HCT116 (cell line): ENCODE data around the gene RUNDC3A. TPM values are rescaled to one million over a fixed set of nuclear protein-coding genes. Genes with fewer than 3 reads are reported as not detected.

Experiments used
- ATAC-seq: fragments of 200-7000 bp; cut with Tn5 transposase; 2 replicates; pipeline ENCODE4 v1.9.1; 2020; ENCODE audit warnings: mild to moderate bottlenecking, moderate library complexity
- BruUV-seq: library from RNA; stranded (reverse); fragments of 400-500 nt; replicated peaks from 2 replicates; lab custom pipeline; 2021; lab: Mats Ljungman, UMichigan
- CTCF ChIA-PET: fragments of 300-600 bp; sonication (Branson Sonifier 250); formaldehyde crosslinking; loops from one replicate; lab custom pipeline; 2021; ENCODE audit warnings: antibody characterized with exemption; lab: Charles Lee
- POLR2A ChIA-PET: fragments of 300-600, 350-600 bp; sonication (Branson Sonifier 250); formaldehyde crosslinking; loops from one replicate; lab custom pipeline; 2021; ENCODE audit warnings: antibody characterized with exemption; lab: Charles Lee
- RAD21 ChIA-PET, 2 experiments: fragments of 300-600 bp; sonication (Branson Sonifier 250); formaldehyde crosslinking; loops; one replicate each; lab custom pipeline; 2023; ENCODE audit warnings: low total read pairs in 2 of 2; ENCODE audit not compliant: uncharacterized antibody in 2 of 2, unreplicated experiment in 2 of 2, low non-redundant PET in 1 of 2; lab: Charles Lee
- DNase-seq: peaks from one replicate; pipeline ENCODE4 v3.0.0-alpha.2; 2010; ENCODE audit warnings: low read depth, low spot score
- H2AFZ ChIP-seq: fragments of 200-600 bp; shearing (Covaris generic), sonication (generic); 2 replicates; pipeline ENCODE4 v1.6.1; 2017; ENCODE audit warnings: low read depth, mixed run types, mixed read lengths, antibody characterized with exemption, low read length; ENCODE audit not compliant: poor library complexity, severe bottlenecking
- H3K27ac ChIP-seq: 2 replicates; pipeline ENCODE4 v1.5.1; 2012; ENCODE audit warnings: low read depth, low read length
- H3K27me3 ChIP-seq: fragments of 200-600 bp; sonication (generic); 2 replicates; pipeline ENCODE4 v1.6.1; 2016; ENCODE audit warnings: mixed run types, low read length, mixed read lengths; ENCODE audit not compliant: insufficient read depth
- H3K36me3 ChIP-seq, 2 experiments: fragments of 200-500 bp in 1 of 2; fragments of 200-600 bp in 1 of 2; sonication (Bioruptor generic) in 1 of 2; sonication (generic) in 1 of 2; 2 replicates each; pipeline versions ENCODE4 v1.5.1 to v1.6.1; 2014 to 2016; ENCODE audit warnings: low read length in 2 of 2, inconsistent platforms in 1 of 2, mixed read lengths in 1 of 2, mixed run types in 1 of 2; ENCODE audit not compliant: insufficient read depth in 2 of 2, control insufficient read depth in 1 of 2
- H3K4me1 ChIP-seq, 2 experiments: fragments of 200-600 bp in 1 of 2; sonication (generic) in 1 of 2; 2 replicates each; pipeline versions ENCODE4 v1.5.1 to v1.6.1; 2012 to 2017; ENCODE audit warnings: low read length in 2 of 2, inconsistent platforms in 1 of 2, mild to moderate bottlenecking in 1 of 2, mixed read lengths in 1 of 2, mixed run types in 1 of 2, moderate library complexity in 1 of 2; ENCODE audit not compliant: insufficient read depth in 2 of 2, control insufficient read depth in 1 of 2
- H3K4me2 ChIP-seq: fragments of 200-600 bp; sonication (generic); 2 replicates; pipeline ENCODE4 v1.6.1; 2017; ENCODE audit warnings: mixed run types, low read length, mixed read lengths
- H3K4me3 ChIP-seq, 2 experiments: fragments of 200-600 bp in 1 of 2; sonication (generic) in 1 of 2; replicated peaks in 1 of 2; 2 replicates each; pipeline ENCODE4 v1.5.1; 2011 to 2016; ENCODE audit warnings: low read length in 2 of 2, control low read depth in 1 of 2, low read depth in 1 of 2, mild to moderate bottlenecking in 1 of 2, mixed read lengths in 1 of 2, mixed run types in 1 of 2
- H3K79me2 ChIP-seq: fragments of 200-600 bp; sonication (generic); 2 replicates; pipeline ENCODE4 v1.6.1; 2017; ENCODE audit warnings: mild to moderate bottlenecking, mixed run types, low read length, moderate library complexity, mixed read lengths; ENCODE audit not compliant: insufficient read depth
- H3K9ac ChIP-seq: fragments of 200-600 bp; sonication (generic); 2 replicates; pipeline ENCODE4 v1.6.1; 2016; ENCODE audit warnings: low read length, mixed read lengths
- H3K9me2 ChIP-seq: fragments of 200-600 bp; sonication (generic), shearing (Covaris generic); 2 replicates; pipeline ENCODE4 v1.6.1; 2017; ENCODE audit warnings: mixed run types, mild to moderate bottlenecking, moderate library complexity; ENCODE audit not compliant: insufficient read depth
- H3K9me3 ChIP-seq, 2 experiments: fragments of 200-500 bp in 1 of 2; fragments of 200-600 bp in 1 of 2; sonication (Bioruptor generic) in 1 of 2; sonication (generic) in 1 of 2; 2 replicates each; pipeline ENCODE4 v1.6.1; 2014 to 2017; ENCODE audit warnings: low read length in 2 of 2, mixed read lengths in 2 of 2, inconsistent platforms in 1 of 2, low read depth in 1 of 2, mild to moderate bottlenecking in 1 of 2, mixed run types in 1 of 2, moderate library complexity in 1 of 2; ENCODE audit not compliant: control insufficient read depth in 1 of 2, insufficient read depth in 1 of 2
- H4K20me1 ChIP-seq: fragments of 200-600 bp; sonication (generic), shearing (Covaris generic); 2 replicates; pipeline ENCODE4 v1.6.1; 2017; ENCODE audit warnings: mixed run types, mild to moderate bottlenecking, moderate library complexity; ENCODE audit not compliant: insufficient read depth
- CBX3 ChIP-seq: IDR thresholded peaks from 2 replicates; pipeline ENCODE4 v1.6.1; 2012; ENCODE audit warnings: low read depth
- EGR1 ChIP-seq: IDR thresholded peaks from 2 replicates; pipeline ENCODE4 v1.6.1; 2012; ENCODE audit warnings: low read depth
- EZH2phosphoT487 ChIP-seq: fragments of 200-600 bp; IDR thresholded peaks from 2 replicates; pipeline ENCODE4 v1.6.1; 2018; ENCODE audit warnings: antibody characterized with exemption, borderline replicate concordance
- FOSL1 ChIP-seq: IDR thresholded peaks from 2 replicates; pipeline ENCODE4 v1.6.1; 2012; ENCODE audit warnings: low read depth
- RAD21 ChIP-seq: IDR thresholded peaks from 2 replicates; pipeline ENCODE4 v1.6.1; 2012; ENCODE audit warnings: low read depth, mild to moderate bottlenecking
- SIN3A ChIP-seq: IDR thresholded peaks from 2 replicates; pipeline ENCODE4 v1.6.1; 2012; ENCODE audit warnings: low read depth
- SP1 ChIP-seq: IDR thresholded peaks from 2 replicates; pipeline ENCODE4 v1.6.1; 2012; ENCODE audit warnings: low read depth
- SRF ChIP-seq: IDR thresholded peaks from 2 replicates; pipeline ENCODE4 v1.6.1; 2012; ENCODE audit warnings: low read depth
- TCF7L2 ChIP-seq: IDR thresholded peaks from 2 replicates; pipeline ENCODE4 v1.7.0; 2011; ENCODE audit warnings: borderline replicate concordance, inconsistent platforms; ENCODE audit not compliant: insufficient read depth, insufficient read length; ENCODE audit errors: extremely low read depth
- YY1 ChIP-seq: IDR thresholded peaks from 2 replicates; pipeline ENCODE4 v1.6.1; 2011; ENCODE audit warnings: low read length, low read depth, moderate library complexity, mild to moderate bottlenecking; ENCODE audit not compliant: insufficient replicate concordance; ENCODE audit errors: extremely low read depth
- intact Hi-C: fragments of 100-400 bp; cut with micrococcal nuclease; formaldehyde crosslinking; loops from 2 replicates; pipeline ENCODE4 v1.10.0; 2022
- total RNA-seq: library from RNA; stranded (reverse); gene quantifications from one replicate; pipeline ENCODE4 v1.2.1, GENCODE V29; 2021; ENCODE audit not compliant: unreplicated experiment

RUNDC3A gene
- total RNA-seq, 1 experiment from 2014 or later = 0.61 TPM

DNA sequence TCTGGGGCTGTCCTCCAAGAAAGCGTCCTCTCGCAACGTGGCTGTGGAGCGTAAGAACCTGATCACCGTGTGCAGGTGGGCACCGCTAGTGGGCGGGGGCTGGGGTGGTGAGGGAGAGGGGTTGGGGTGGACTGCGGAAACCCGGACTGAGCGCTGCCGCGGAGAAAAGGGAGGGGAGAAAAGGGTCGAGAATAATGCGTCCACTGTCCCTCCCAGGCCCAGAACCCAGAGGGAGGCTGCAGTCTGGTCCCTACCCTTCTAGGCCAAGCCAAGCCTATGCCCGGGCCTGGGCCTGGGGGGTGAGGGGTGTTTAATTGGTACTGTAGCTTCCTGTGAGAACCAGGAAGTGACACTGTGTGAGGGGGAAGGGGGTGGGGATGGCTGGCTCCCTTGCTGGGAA is 464 bp downstream of the RUNDC3A start:
- TF ChIP-seq YY1 = no peak
- no peak for TF ChIP-seq SRF
- no peak for TF ChIP-seq SP1
- TF ChIP-seq EZH2phosphoT487 = no peak
- TF ChIP-seq FOSL1 = no peak
- TF ChIP-seq TCF7L2 = no peak
- TF ChIP-seq CBX3 = no peak
- TF ChIP-seq EGR1 = no peak
- ChIA-PET RAD21 (no interaction called here), CTCF (interaction anchor here (1.0 kb wide), 2 partner anchors 9 to 12 kb away, joined by 3 read pairs; no protein-coding TSS in a partner anchor), POLR2A (no interaction called here)
- Histone ChIP-seq H3K4me3 (no peak overlapping the region), H3K9me3 (no peaks in the 10 kb centered on the region), H4K20me1 (no peaks in the 10 kb centered on the region), H3K9ac (no peak overlapping the region), H2AFZ (no peak overlapping the region), H3K4me2 (peak overlapping the region; percentile 69), H3K9me2 (no peaks in the 10 kb centered on the region), H3K4me1 (peaks cover 3 to 28% of the 10 kb centered on the region in 2 experiments; a peak in 3 of 4 replicates), H3K79me2 (no peaks in the 10 kb centered on the region), H3K27me3 (no peaks in the 10 kb centered on the region), H3K27ac (no peak overlapping the region), H3K36me3 (no peaks in the 10 kb centered on the region)
- DNase-seq = no peak
- no TSS peak for BruUV-seq
- no peak for ATAC-seq
- intact Hi-C loops = loop anchor here (2.0 kb wide), 1 partner anchor 74 kb away; no protein-coding TSS in a partner anchor

DNA sequence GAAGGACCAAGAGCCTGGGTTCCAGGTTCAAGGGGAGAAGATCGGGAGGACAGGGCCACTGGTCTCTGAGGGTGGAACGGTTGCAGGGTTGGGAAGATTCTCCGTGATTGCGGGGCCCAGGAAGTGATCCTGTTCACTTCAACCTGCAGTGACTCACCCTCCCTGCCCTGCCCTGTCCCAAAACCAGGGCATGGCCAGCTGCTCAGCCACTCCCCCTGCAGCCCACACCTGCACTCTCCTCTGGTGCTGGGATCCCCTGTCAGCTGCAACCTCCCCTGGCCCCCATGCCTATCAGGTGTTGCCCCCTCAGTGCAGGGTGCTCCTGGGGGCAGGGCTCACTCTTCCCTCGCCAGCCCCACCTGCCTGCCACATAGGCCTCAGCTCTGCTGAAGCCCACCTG is 1.1 kb downstream of the RUNDC3A start:
- TF ChIP-seq SIN3A = no peak
- 0 out of 2 replicates have a peak, but pooled peaks have one; percentile 27 for TF ChIP-seq RAD21
- TF ChIP-seq, all 23 proteins: peak for 1
- no peak overlapping the region for H3K9ac ChIP-seq
- no peak overlapping the region for H3K4me3 ChIP-seq
- H3K9me3 ChIP-seq = no peaks in the 10 kb centered on the region
- no peaks in the 10 kb centered on the region for H3K27me3 ChIP-seq
- RAD21 ChIA-PET = no interaction called here
- H3K79me2 ChIP-seq = no peaks in the 10 kb centered on the region
- POLR2A ChIA-PET = no interaction called here
- H3K9me2 ChIP-seq = no peaks in the 10 kb centered on the region
- no peak overlapping the region for H3K27ac ChIP-seq
- H3K4me1 ChIP-seq = peaks cover 3 to 31% of the 10 kb centered on the region in 2 experiments; a peak in 3 of 4 replicates
- CTCF ChIA-PET = no interaction called here
- intact Hi-C loops = loop anchor here (2.0 kb wide), 1 partner anchor 75 kb away; no protein-coding TSS in a partner anchor
- no TSS peak for BruUV-seq
- H4K20me1 ChIP-seq = no peaks in the 10 kb centered on the region
- no peak overlapping the region for H2AFZ ChIP-seq
- no peaks in the 10 kb centered on the region for H3K36me3 ChIP-seq
- peak overlapping the region; percentile 69 for H3K4me2 ChIP-seq
- DNase-seq = no peak
- 0 out of 2 replicates have a peak, but pooled peaks have one; percentile 23 for ATAC-seq
